OCI-LY7 (cell line): Measurements from ENCODE around the gene DRD4. TPM values are rescaled to one million over a fixed set of nuclear protein-coding genes. Genes with fewer than 3 reads are reported as not detected.
A peak's percentile ranks its signal among the peaks of the same experiment; 100 is the strongest.

Source experiments
- Bru-seq: library from RNA; stranded (reverse); fragments of 400-500 nt; gene quantifications from one replicate; lab custom pipeline; 2021; lab: Mats Ljungman, UMichigan
- BruChase-seq, 2 experiments: library from RNA; stranded (reverse); fragments of 400-500 nt; gene quantifications; one replicate each; lab custom pipeline; 2021; lab: Mats Ljungman, UMichigan
- BruUV-seq: library from RNA; stranded (reverse); fragments of 400-500 nt; replicated peaks from 2 replicates; lab custom pipeline; 2021; lab: Mats Ljungman, UMichigan
- CTCF ChIA-PET: fragments of 300-600 bp; sonication (Branson Sonifier 250); formaldehyde crosslinking; loops from one replicate; lab custom pipeline; 2022; ENCODE audit warnings: antibody characterized with exemption; ENCODE audit not compliant: unreplicated experiment; lab: Charles Lee
- POLR2A ChIA-PET: fragments of 300-600 bp; sonication (Branson Sonifier 250); formaldehyde crosslinking; loops from one replicate; lab custom pipeline; 2022; ENCODE audit warnings: antibody characterized with exemption; lab: Charles Lee
- DNase-seq: peaks from one replicate; pipeline ENCODE4 v3.0.0-alpha.2; 2015; ENCODE audit warnings: low spot score
- H2AFZ ChIP-seq: fragments of 200-600 bp; sonication (generic), shearing (Covaris generic); 2 replicates; pipeline ENCODE4 v1.6.1; 2014; ENCODE audit warnings: mild to moderate bottlenecking, antibody characterized with exemption, low read length, moderate library complexity
- H3K27ac ChIP-seq: fragments of 200-600 bp; sonication (generic); 2 replicates; pipeline ENCODE4 v1.5.1; 2014; ENCODE audit warnings: mixed run types, low read depth, mild to moderate bottlenecking, moderate library complexity, low read length, inconsistent platforms; ENCODE audit not compliant: poor library complexity, severe bottlenecking
- H3K36me3 ChIP-seq: fragments of 200-600 bp; sonication (generic); 2 replicates; pipeline ENCODE4 v1.6.1; 2014; ENCODE audit warnings: mild to moderate bottlenecking, antibody characterized with exemption, low read length, moderate library complexity, mixed read lengths; ENCODE audit not compliant: insufficient read depth
- H3K4me1 ChIP-seq: fragments of 200-600 bp; sonication (generic); 2 replicates; pipeline ENCODE4 v1.5.1; 2014; ENCODE audit warnings: mild to moderate bottlenecking, low read length; ENCODE audit not compliant: insufficient read depth, poor library complexity, severe bottlenecking
- H3K4me2 ChIP-seq: fragments of 200-600 bp; sonication (generic); 2 replicates; pipeline ENCODE4 v1.6.1; 2014; ENCODE audit warnings: mild to moderate bottlenecking, low read length
- H3K4me3 ChIP-seq: fragments of 200-600 bp; sonication (generic); 2 replicates; pipeline ENCODE4 v1.5.1; 2014; ENCODE audit warnings: mild to moderate bottlenecking, low read depth, low read length; ENCODE audit not compliant: poor library complexity, severe bottlenecking
- H3K79me2 ChIP-seq: fragments of 200-600 bp; sonication (generic); 2 replicates; pipeline ENCODE4 v1.6.1; 2016; ENCODE audit warnings: low read depth, mild to moderate bottlenecking, low read length, moderate library complexity, mixed read lengths; ENCODE audit not compliant: insufficient read depth
- H3K9me2 ChIP-seq: fragments of 200-600 bp; sonication (generic); 2 replicates; pipeline ENCODE4 v1.6.1; 2016; ENCODE audit warnings: mild to moderate bottlenecking, low read length, mixed read lengths; ENCODE audit not compliant: insufficient read depth
- H3K9me3 ChIP-seq: fragments of 200-600 bp; sonication (generic); 2 replicates; pipeline ENCODE4 v1.6.1; 2014; ENCODE audit warnings: mild to moderate bottlenecking, mixed run types, low read length, mixed read lengths
- H4K20me1 ChIP-seq: fragments of 200-600 bp; sonication (generic); 2 replicates; pipeline ENCODE4 v1.6.1; 2014; ENCODE audit warnings: mild to moderate bottlenecking, antibody characterized with exemption, low read length, moderate library complexity, mixed read lengths; ENCODE audit not compliant: insufficient read depth
- CTCF ChIP-seq: fragments of 200-600 bp; sonication (generic); conservative IDR thresholded peaks from 2 replicates; pipeline ENCODE4 v1.5.1; 2014; ENCODE audit warnings: mild to moderate bottlenecking, antibody characterized with exemption, low read length, moderate library complexity, mixed read lengths
- EZH2phosphoT487 ChIP-seq: fragments of 200-600 bp; sonication (generic); IDR thresholded peaks from 2 replicates; pipeline ENCODE4 v1.6.1; 2018; ENCODE audit warnings: low read depth, borderline replicate concordance, mild to moderate bottlenecking, mixed run types, antibody characterized with exemption, low read length, moderate library complexity, mixed read lengths
- intact Hi-C: fragments of 100-400 bp; cut with micrococcal nuclease; formaldehyde crosslinking; loops from one replicate; pipeline ENCODE4 v1.10.0; 2022; ENCODE audit not compliant: unreplicated experiment
- long read RNA-seq: library from polyadenylated mRNA; stranded (forward); transcript quantifications from one replicate; pipeline ENCODE4 v2.0.0, GENCODE V29; 2022
- total RNA-seq, 2 experiments: library from RNA; depleted of rRNA in 1 of 2; stranded (reverse); fragments of >200 nt in 1 of 2; shearing (Covaris generic) in 1 of 2; gene quantifications; 2 replicates each; pipeline ENCODE4 v1.2.3, GENCODE V29; 2014 to 2022

DRD4 gene
- 0.16 and 2.2 TPM in 2 replicates for total RNA-seq (2014; rRNA removed; shearing (Covaris generic))
- total RNA-seq (2022): 3.1 and 3.5 TPM in 2 replicates
- Bru-seq, nascent RNA: percentile 42 among the genes with signal in this experiment
- BruChase-seq, experiment 1, labeled RNA remaining after a 6-hour chase: percentile 62 among the genes with signal in this experiment
- percentile 50 among the genes with signal in this experiment for BruChase-seq, experiment 2, labeled RNA remaining after a 2-hour chase
- long read RNA-seq, partial matches to known transcripts: 0 of 1 reads
- long read RNA-seq, other reads (novel, unspliced or antisense): 1 of 1 reads

GRCh38 chr11:636511-637332, at the start of gene DRD4:
Gene DRD4, plus strand, starts transcription at chr11:637269. Its CDS starts 36 bp downstream, at chr11:637305.
- BruUV-seq: no TSS peak
- Histone ChIP-seq H3K4me3 (no peak within 1 kb of the TSS), H3K9me3 (no peaks in the 10 kb centered on the region), H3K4me1 (peaks cover 9% of the 10 kb centered on the region), H3K79me2 (no peaks in the 10 kb centered on the region), H4K20me1 (no peaks in the 10 kb centered on the region), H3K9me2 (no peaks in the 10 kb centered on the region), H3K27ac (no peak within 1 kb of the TSS), H2AFZ (no peak within 1 kb of the TSS), H3K36me3 (peaks cover 15% of the 10 kb centered on the region), H3K4me2 (no peak within 1 kb of the TSS)
- intact Hi-C loops: no loop called here
- TF ChIP-seq CTCF (no peak), EZH2phosphoT487 (no peak)
- no peak for DNase-seq
- CTCF ChIA-PET: no interaction called here
- POLR2A ChIA-PET: no interaction called here

- no peak overlapping the region for H3K4me3 ChIP-seq
- ChIA-PET CTCF (no interaction called here), POLR2A (no interaction called here)
- H4K20me1 ChIP-seq: no peaks in the 10 kb centered on the region
- no peak for DNase-seq
- H3K4me1 ChIP-seq: no peaks in the 10 kb centered on the region
- no peaks in the 10 kb centered on the region for H3K9me3 ChIP-seq
- H3K4me2 ChIP-seq: no peak overlapping the region
- BruUV-seq: no TSS peak
- intact Hi-C loops: no loop called here
- peaks cover 83% of the 10 kb centered on the region for H3K36me3 ChIP-seq
- TF ChIP-seq EZH2phosphoT487: no peak
- no peak for TF ChIP-seq CTCF
- H3K27ac ChIP-seq: no peak overlapping the region
- no peaks in the 10 kb centered on the region for H3K9me2 ChIP-seq
- no peaks in the 10 kb centered on the region for H3K79me2 ChIP-seq
- no peak overlapping the region for H2AFZ ChIP-seq
Measured at GRCh38 chr11:587546-587945, 49.5 kb upstream of the DRD4 start.
